Testis (tissue), 2 donors: ENCODE data around the gene SMAD3.

Experiments used
- POLR2A ChIP-seq: fragments of 450-650 bp; IDR thresholded peaks from one replicate; pipeline ENCODE4 v1.6.1; 2017; ENCODE audit warnings: antibody characterized with exemption, mild to moderate bottlenecking, moderate library complexity
- TF ChIP-seq, protein P1 (sequence below), 3 experiments: fragments of 450-650 bp in 2 of 3; fragments of 200-600 bp in 1 of 3; sonication (generic) in 1 of 3; IDR thresholded peaks; one replicate each; pipeline ENCODE4 v1.5.1; 2016 to 2019; ENCODE audit warnings: antibody characterized with exemption in 3 of 3, mild to moderate bottlenecking in 2 of 3, moderate library complexity in 1 of 3

DNA sequence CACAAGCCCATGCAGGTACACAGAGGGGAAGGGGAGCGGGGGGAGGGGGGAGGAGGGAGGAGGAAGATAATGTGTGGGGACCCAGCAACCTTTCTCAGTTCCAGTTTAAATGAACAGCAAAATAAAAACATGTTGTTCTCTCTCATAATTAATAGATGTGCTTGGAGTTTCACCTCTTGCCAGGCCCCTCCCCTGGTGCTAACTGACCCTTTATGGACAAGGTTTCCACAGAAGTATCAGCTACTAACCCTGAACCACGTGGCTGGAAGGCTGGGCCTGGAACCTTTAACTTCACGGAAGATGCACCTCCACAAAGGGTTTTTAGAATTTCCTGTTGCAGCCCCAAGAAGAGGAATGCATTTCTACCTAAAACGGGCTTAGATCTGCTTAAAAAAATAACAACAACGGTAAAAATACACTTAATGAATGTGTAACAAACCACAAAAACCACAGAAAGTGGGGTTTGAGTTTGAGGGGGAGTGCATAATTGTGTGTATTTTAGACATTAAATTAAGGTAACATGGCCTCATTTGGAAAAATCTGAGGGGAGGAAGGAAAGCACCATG, 14.8 kb upstream of the SMAD3 start:
- TF ChIP-seq, protein P1, sequence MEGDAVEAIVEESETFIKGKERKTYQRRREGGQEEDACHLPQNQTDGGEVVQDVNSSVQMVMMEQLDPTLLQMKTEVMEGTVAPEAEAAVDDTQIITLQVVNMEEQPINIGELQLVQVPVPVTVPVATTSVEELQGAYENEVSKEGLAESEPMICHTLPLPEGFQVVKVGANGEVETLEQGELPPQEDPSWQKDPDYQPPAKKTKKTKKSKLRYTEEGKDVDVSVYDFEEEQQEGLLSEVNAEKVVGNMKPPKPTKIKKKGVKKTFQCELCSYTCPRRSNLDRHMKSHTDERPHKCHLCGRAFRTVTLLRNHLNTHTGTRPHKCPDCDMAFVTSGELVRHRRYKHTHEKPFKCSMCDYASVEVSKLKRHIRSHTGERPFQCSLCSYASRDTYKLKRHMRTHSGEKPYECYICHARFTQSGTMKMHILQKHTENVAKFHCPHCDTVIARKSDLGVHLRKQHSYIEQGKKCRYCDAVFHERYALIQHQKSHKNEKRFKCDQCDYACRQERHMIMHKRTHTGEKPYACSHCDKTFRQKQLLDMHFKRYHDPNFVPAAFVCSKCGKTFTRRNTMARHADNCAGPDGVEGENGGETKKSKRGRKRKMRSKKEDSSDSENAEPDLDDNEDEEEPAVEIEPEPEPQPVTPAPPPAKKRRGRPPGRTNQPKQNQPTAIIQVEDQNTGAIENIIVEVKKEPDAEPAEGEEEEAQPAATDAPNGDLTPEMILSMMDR (IDR thresholded peaks at IDR 0.05): no peak
- TF ChIP-seq POLR2A: no peak
